NT2/D1 (cell line): Measurements from ENCODE around the gene GALNT8.
"Not testable (repeated sequence)": the region's sequence is repeated elsewhere in the genome, so short reads cannot be mapped to it uniquely, and the experiment has no call there.

Source experiments
- DNase-seq: peaks from one replicate; pipeline ENCODE4 v3.0.0-alpha.2; 2011; ENCODE audit warnings: low read depth, low spot score
- H3K27me3 ChIP-seq: 2 replicates; pipeline ENCODE4 v1.6.0; 2011; ENCODE audit warnings: mild to moderate bottlenecking; ENCODE audit not compliant: insufficient read length, insufficient read depth
- H3K36me3 ChIP-seq: 2 replicates; pipeline ENCODE4 v1.6.1; 2011; ENCODE audit warnings: mild to moderate bottlenecking, low read length, mixed read lengths; ENCODE audit not compliant: insufficient read depth, insufficient read length
- H3K4me1 ChIP-seq: 2 replicates; pipeline ENCODE4 v1.5.1; 2011; ENCODE audit not compliant: insufficient read depth, insufficient read length
- H3K4me3 ChIP-seq: 2 replicates; pipeline ENCODE4 v1.5.1; 2011; ENCODE audit warnings: low read depth; ENCODE audit not compliant: insufficient read length
- H3K9ac ChIP-seq: 2 replicates; pipeline ENCODE4 v1.6.0; 2011; ENCODE audit warnings: low read depth; ENCODE audit not compliant: insufficient read length
- H3K9me3 ChIP-seq: 2 replicates; pipeline ENCODE4 v1.5.1; 2011; ENCODE audit warnings: mild to moderate bottlenecking, low read length; ENCODE audit not compliant: insufficient read depth
- SUZ12 ChIP-seq: IDR thresholded peaks from 2 replicates; pipeline ENCODE4 v1.6.1; 2011; ENCODE audit not compliant: insufficient read length, insufficient read depth; ENCODE audit errors: extremely low read depth
- YY1 ChIP-seq: IDR thresholded peaks from 2 replicates; pipeline ENCODE4 v1.6.1; 2011; ENCODE audit not compliant: insufficient read length, insufficient read depth
- ZNF274 ChIP-seq: IDR thresholded peaks from 2 replicates; pipeline ENCODE4 v1.6.1; 2011; ENCODE audit warnings: mild to moderate bottlenecking, low read depth, low read length

Gene GALNT8

DNA sequence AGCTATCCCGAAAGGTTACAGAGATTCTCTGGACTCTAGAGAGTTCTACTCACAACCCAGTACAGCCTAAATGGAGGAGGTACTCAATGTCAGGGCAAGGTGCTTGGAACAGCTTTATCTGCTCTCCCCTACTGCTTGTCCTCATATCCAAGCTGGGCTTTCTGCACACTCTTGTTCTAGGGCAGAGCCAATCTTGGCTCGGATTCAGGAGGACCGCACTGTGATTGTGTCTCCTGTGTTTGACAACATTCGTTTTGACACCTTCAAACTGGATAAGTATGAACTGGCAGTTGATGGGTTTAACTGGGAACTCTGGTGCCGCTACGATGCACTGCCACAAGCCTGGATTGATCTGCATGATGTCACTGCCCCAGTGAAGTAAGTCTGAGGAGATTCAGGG lies 25.0 kb downstream of the GALNT8 start:
- H3K9me3 ChIP-seq, result no peaks in the 10 kb centered on the region
- no peaks in the 10 kb centered on the region for H3K27me3 ChIP-seq
- H3K9ac ChIP-seq, result no peak overlapping the region
- no peak overlapping the region for H3K4me3 ChIP-seq
- peaks cover 9% of the 10 kb centered on the region for H3K36me3 ChIP-seq
- no peak for DNase-seq
- TF ChIP-seq ZNF274, result no peak
- TF ChIP-seq SUZ12, result no peak
- TF ChIP-seq YY1, result no peak
- no peaks in the 10 kb centered on the region for H3K4me1 ChIP-seq

DNA sequence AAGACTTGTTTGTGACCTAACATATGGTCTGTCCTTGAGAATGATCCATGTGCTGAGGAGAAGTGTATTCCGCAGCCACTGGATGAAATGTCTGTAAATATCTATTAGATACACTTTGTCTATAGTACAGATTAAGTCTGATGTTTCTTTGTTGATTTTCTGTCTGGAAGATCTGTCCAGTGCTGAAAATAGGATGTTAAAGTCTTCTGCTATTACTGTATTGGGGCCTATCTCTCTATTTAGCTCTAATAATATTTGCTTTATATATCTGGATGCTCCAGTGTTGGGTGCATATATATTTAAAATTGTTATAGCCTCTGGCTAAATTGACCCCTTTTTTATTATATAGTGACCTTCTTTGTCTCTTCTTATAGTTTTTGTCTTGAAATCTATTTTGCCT lies 31.5 kb downstream of the GALNT8 start:
- not testable (repeated sequence) for H3K4me1 ChIP-seq, DNase-seq, H3K4me3 ChIP-seq, H3K9ac ChIP-seq, H3K27me3 ChIP-seq, H3K9me3 ChIP-seq, H3K36me3 ChIP-seq

DNA sequence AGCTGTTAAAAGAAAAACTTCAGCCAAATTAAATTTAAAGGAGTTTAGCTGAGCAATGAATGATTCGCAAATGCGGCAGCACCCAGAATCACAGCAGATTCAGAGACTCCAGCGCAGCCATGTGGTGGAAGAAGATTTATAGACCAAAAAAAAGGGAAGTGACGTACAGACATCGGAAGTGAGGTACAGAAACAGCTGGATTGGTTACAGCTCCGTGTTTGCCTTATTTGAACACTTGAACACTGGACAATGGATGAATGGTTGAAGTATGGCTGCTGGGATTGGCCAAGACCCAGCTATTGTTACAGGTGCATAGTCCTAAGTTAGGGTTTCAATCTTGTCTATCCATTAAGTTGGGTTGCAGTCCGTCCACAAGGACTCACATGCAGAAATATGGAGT lies 42.6 kb downstream of the GALNT8 start:
- TF ChIP-seq SUZ12 (no peak), YY1 (no peak), ZNF274 (no peak)
- no peak overlapping the region for H3K4me3 ChIP-seq
- no peaks in the 10 kb centered on the region for H3K4me1 ChIP-seq
- DNase-seq, result no peak
- H3K9me3 ChIP-seq, result no peaks in the 10 kb centered on the region
- H3K27me3 ChIP-seq, result no peaks in the 10 kb centered on the region
- H3K9ac ChIP-seq, result no peak overlapping the region
- peaks cover 27% of the 10 kb centered on the region for H3K36me3 ChIP-seq

DNA sequence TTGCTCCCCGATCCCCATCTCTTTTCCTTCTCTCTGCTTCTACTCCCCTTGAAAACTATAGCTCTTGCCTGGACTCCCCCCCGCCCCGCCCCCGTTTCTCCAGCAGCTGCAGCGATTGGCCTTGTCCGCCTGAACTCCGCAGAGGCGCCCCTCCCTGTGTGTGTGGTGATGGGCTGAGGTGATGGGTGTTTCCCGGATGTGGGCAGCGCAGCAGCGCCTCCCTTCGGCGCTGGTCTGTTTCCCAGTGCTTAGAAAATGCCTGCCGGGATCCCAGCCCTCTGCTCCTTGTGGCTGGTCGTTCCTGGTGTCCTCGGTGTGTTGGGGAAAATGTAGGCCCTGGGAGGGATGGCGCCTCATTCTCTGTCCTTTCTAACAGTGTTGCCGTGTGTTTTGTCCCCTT lies 43.3 kb downstream of the GALNT8 start:
- Histone ChIP-seq H3K36me3 (peaks cover 27% of the 10 kb centered on the region), H3K9ac (no peak overlapping the region), H3K9me3 (no peaks in the 10 kb centered on the region), H3K27me3 (no peaks in the 10 kb centered on the region), H3K4me3 (no peak overlapping the region), H3K4me1 (no peaks in the 10 kb centered on the region)
- DNase-seq, result peak; percentile 86
- TF ChIP-seq ZNF274 (no peak), SUZ12 (no peak), YY1 (no peak)

DNA sequence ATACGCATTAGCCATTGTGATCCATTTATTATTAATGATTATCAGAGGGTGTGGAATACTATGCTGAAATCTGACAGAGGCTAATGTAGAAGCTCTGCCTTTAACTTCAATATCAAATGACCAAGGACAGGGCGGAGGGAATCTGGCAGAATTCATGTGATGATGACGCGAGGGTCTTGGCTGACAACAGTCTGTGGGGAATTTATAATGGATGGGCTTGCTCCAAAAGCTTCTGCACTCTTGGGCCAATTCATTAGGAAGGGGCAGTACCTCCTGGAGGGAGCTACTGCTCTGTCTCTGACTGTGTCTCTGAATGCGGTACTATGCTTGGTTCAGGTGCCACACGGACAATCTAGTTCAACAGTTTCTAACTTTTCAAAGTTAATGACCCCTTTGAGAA lies 46.2 kb downstream of the GALNT8 start:
- no peak overlapping the region for H3K4me3 ChIP-seq
- no peak for DNase-seq
- no peak overlapping the region for H3K9ac ChIP-seq
- no peaks in the 10 kb centered on the region for H3K27me3 ChIP-seq
- no peaks in the 10 kb centered on the region for H3K4me1 ChIP-seq
- H3K36me3 ChIP-seq, result peaks cover 22% of the 10 kb centered on the region
- TF ChIP-seq YY1 (no peak), ZNF274 (no peak), SUZ12 (no peak)
- no peaks in the 10 kb centered on the region for H3K9me3 ChIP-seq

DNA sequence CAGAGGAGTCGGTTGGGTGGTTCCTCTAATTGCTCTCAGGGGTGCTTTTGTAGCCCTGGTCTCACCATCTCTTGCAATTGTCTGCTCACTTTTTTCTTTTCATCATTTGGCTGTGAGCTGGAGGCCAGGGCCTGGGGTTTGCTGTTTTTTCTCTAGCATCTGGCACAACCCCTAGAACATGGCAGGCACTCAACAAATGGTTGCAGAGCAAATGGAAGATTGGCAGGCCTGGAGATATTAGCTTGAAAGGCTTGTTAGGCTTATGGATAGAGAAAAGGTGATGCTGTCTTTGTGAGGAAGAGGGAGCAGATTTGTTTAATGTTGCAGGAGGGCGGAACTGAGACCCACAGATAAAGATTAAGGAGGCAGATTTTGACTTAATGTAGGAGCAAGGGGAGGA lies 47.0 kb downstream of the GALNT8 start:
- H3K36me3 ChIP-seq, result peaks cover 22% of the 10 kb centered on the region
- H3K27me3 ChIP-seq, result no peaks in the 10 kb centered on the region
- no peak for DNase-seq
- no peak overlapping the region for H3K9ac ChIP-seq
- H3K4me1 ChIP-seq, result peaks cover 4% of the 10 kb centered on the region
- no peak overlapping the region for H3K4me3 ChIP-seq
- H3K9me3 ChIP-seq, result no peaks in the 10 kb centered on the region
- TF ChIP-seq YY1 (no peak), SUZ12 (no peak), ZNF274 (no peak)

DNA sequence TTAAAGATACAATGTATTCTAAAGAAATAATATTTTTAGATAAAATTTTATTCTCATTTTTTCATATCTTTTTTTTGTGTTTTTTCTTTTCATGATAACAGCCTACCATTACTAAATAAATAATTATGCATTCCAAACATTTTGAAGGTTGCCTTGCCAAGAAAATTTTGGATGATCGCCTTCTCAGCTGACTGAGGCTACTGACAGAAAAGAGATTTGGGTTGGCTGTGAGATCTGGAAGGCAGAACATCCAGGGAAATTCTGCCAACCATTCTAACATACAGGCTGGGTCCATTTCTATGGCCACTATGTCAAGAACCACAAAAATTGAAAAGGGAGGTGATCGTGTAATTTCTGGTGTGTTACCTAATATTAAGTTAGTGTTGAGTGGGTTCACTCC lies 48.1 kb downstream of the GALNT8 start:
- no peak for DNase-seq
- Histone ChIP-seq H3K9ac (no peak overlapping the region), H3K27me3 (no peaks in the 10 kb centered on the region), H3K36me3 (peaks cover 26% of the 10 kb centered on the region), H3K4me1 (peaks cover 6% of the 10 kb centered on the region), H3K9me3 (no peaks in the 10 kb centered on the region), H3K4me3 (no peak overlapping the region)
- TF ChIP-seq SUZ12, result no peak
- TF ChIP-seq ZNF274, result no peak
- TF ChIP-seq YY1, result no peak

DNA sequence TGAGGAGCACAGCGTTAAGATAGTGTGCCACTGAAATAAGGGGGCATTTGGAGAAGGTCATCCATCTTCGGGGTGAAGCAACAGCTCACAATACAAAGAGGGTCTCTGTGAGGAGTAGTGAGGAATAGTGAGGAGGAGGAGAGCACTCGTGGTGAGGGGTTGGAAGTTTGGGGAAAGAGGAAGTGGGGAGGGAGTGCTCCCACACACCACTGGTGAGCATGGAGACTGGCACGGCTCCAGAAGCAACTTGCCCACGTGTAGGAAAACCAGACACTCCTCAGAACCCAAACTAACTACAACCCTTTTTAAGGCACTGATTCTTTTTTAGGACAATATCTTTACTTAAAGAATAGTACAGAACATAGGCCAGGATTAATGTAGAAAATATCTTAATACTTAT lies 48.9 kb downstream of the GALNT8 start:
- Histone ChIP-seq H3K36me3 (peaks cover 21% of the 10 kb centered on the region), H3K4me3 (no peak overlapping the region), H3K27me3 (no peaks in the 10 kb centered on the region), H3K9me3 (no peaks in the 10 kb centered on the region), H3K9ac (no peak overlapping the region), H3K4me1 (peaks cover 6% of the 10 kb centered on the region)
- no peak for DNase-seq
- no peak for TF ChIP-seq YY1
- TF ChIP-seq ZNF274, result no peak
- no peak for TF ChIP-seq SUZ12
